H9 (cell line): ENCODE results near the gene GNA15. TPM values are rescaled to one million over a fixed set of nuclear protein-coding genes. Genes with fewer than 3 reads are reported as not detected.

Experiments used
- DNase-seq: peaks from one replicate; pipeline ENCODE4 v3.0.0-alpha.2; 2017
- H2AFZ ChIP-seq: one replicate; pipeline ENCODE4 v1.6.1; 2013; ENCODE audit warnings: mild to moderate bottlenecking, low read length, control low read depth, moderate library complexity
- H2AK5ac ChIP-seq: 2 replicates; pipeline ENCODE4 v1.6.1; 2013; ENCODE audit warnings: low read length, control low read depth, mixed read lengths; ENCODE audit not compliant: insufficient read length
- H2BK120ac ChIP-seq: one replicate; pipeline ENCODE4 v1.6.1; 2013; ENCODE audit warnings: low read depth, mild to moderate bottlenecking, low read length, control low read depth, inconsistent platforms; ENCODE audit not compliant: poor library complexity, severe bottlenecking
- H2BK12ac ChIP-seq: 2 replicates; pipeline ENCODE4 v1.6.1; 2013; ENCODE audit warnings: low read length, control low read depth, mixed read lengths, low read depth; ENCODE audit not compliant: insufficient read length
- H2BK15ac ChIP-seq: 2 replicates; pipeline ENCODE4 v1.6.1; 2013; ENCODE audit warnings: low read depth, low read length, control low read depth
- H2BK20ac ChIP-seq: one replicate; pipeline ENCODE4 v1.6.1; 2013; ENCODE audit warnings: low read depth, mild to moderate bottlenecking, low read length, control low read depth, inconsistent platforms; ENCODE audit not compliant: poor library complexity, severe bottlenecking
- H2BK5ac ChIP-seq: 2 replicates; pipeline ENCODE4 v1.6.1; 2013; ENCODE audit warnings: low read length, control low read depth, mixed read lengths; ENCODE audit not compliant: insufficient read length
- H3K14ac ChIP-seq: 2 replicates; pipeline ENCODE4 v1.6.1; 2013; ENCODE audit warnings: low read length, control low read depth; ENCODE audit not compliant: insufficient read depth
- H3K18ac ChIP-seq: 2 replicates; pipeline ENCODE4 v1.6.1; 2013; ENCODE audit warnings: low read depth, mild to moderate bottlenecking, mixed read lengths, low read length, control low read depth; ENCODE audit not compliant: insufficient read length
- H3K23ac ChIP-seq: 2 replicates; pipeline ENCODE4 v1.6.1; 2013; ENCODE audit warnings: low read length, control low read depth, mixed read lengths, low read depth; ENCODE audit not compliant: insufficient read length
- H3K23me2 ChIP-seq: 2 replicates; pipeline ENCODE4 v1.6.1; 2013; ENCODE audit warnings: low read depth, mild to moderate bottlenecking, mixed read lengths, low read length, control low read depth; ENCODE audit not compliant: insufficient read length, poor library complexity, severe bottlenecking
- H3K27ac ChIP-seq: 2 replicates; pipeline ENCODE4 v1.5.1; 2013; ENCODE audit warnings: low read length, control low read depth, mixed read lengths, low read depth; ENCODE audit not compliant: insufficient read length
- H3K27me3 ChIP-seq: 2 replicates; pipeline ENCODE4 v1.6.1; 2013; ENCODE audit warnings: low read length, control low read depth, inconsistent platforms; ENCODE audit not compliant: insufficient read depth
- H3K4ac ChIP-seq: 2 replicates; pipeline ENCODE4 v1.6.1; 2013; ENCODE audit warnings: low read depth, mild to moderate bottlenecking, control low read depth, inconsistent platforms, low read length, moderate library complexity
- H3K4me1 ChIP-seq: 2 replicates; pipeline ENCODE4 v1.6.1; 2013; ENCODE audit warnings: low read length, control low read depth, inconsistent platforms; ENCODE audit not compliant: insufficient read depth
- H3K4me2 ChIP-seq: 2 replicates; pipeline ENCODE4 v1.6.1; 2013; ENCODE audit warnings: low read length, control low read depth, mixed read lengths; ENCODE audit not compliant: insufficient read length, insufficient read depth
- H3K56ac ChIP-seq: 2 replicates; pipeline ENCODE4 v1.6.1; 2013; ENCODE audit warnings: low read depth, mild to moderate bottlenecking, mixed read lengths, low read length, control low read depth; ENCODE audit not compliant: insufficient read length
- H3K79me1 ChIP-seq: 2 replicates; pipeline ENCODE4 v1.6.1; 2013; ENCODE audit warnings: low read depth, mild to moderate bottlenecking, moderate library complexity, low read length, control low read depth, inconsistent platforms; ENCODE audit not compliant: insufficient read depth, poor library complexity, severe bottlenecking
- H3K79me2 ChIP-seq: 2 replicates; pipeline ENCODE4 v1.6.1; 2013; ENCODE audit warnings: low read length, control low read depth, inconsistent platforms; ENCODE audit not compliant: insufficient read depth
- H3K9ac ChIP-seq: 2 replicates; pipeline ENCODE4 v1.6.1; 2013; ENCODE audit warnings: low read length, control low read depth, mixed read lengths; ENCODE audit not compliant: insufficient read length; ENCODE audit errors: extremely low read depth
- H3K9me3 ChIP-seq: one replicate; pipeline ENCODE4 v1.6.1; 2013; ENCODE audit warnings: low read depth, low read length, inconsistent platforms; ENCODE audit not compliant: control insufficient read depth
- H3T11ph ChIP-seq: one replicate; pipeline ENCODE4 v1.6.1; 2013; ENCODE audit warnings: mild to moderate bottlenecking, low read length, control low read depth, inconsistent platforms
- H4K20me1 ChIP-seq: one replicate; pipeline ENCODE4 v1.6.1; 2013; ENCODE audit not compliant: control insufficient read depth, insufficient read length, insufficient read depth
- H4K5ac ChIP-seq: 2 replicates; pipeline ENCODE4 v1.6.1; 2013; ENCODE audit warnings: low read depth, mild to moderate bottlenecking, mixed read lengths, low read length, control low read depth; ENCODE audit not compliant: insufficient read length
- H4K8ac ChIP-seq: replicated peaks from 2 replicates; pipeline ENCODE4 v1.6.1; 2013; ENCODE audit warnings: low read length, control low read depth, mixed read lengths, low read depth; ENCODE audit not compliant: insufficient read length
- H4K91ac ChIP-seq: 2 replicates; pipeline ENCODE4 v1.6.1; 2013; ENCODE audit warnings: low read depth, mild to moderate bottlenecking, moderate library complexity, mixed read lengths, low read length, control low read depth; ENCODE audit not compliant: insufficient read length
- H3K27ac Mint-ChIP-seq, 3 experiments: 2 replicates in 2 of 3; 3 replicates in 1 of 3; pipeline ENCODE4 v1.8.0; 2020 to 2021; ENCODE audit warnings: mixed read lengths in 3 of 3, mild to moderate bottlenecking in 1 of 3, moderate library complexity in 1 of 3
- H3K27me3 Mint-ChIP-seq: 2 replicates; pipeline ENCODE4 v1.8.0; 2021; ENCODE audit warnings: low read depth, mild to moderate bottlenecking, moderate library complexity, mixed read lengths
- H3K36me3 Mint-ChIP-seq, 3 experiments: 2 replicates in 2 of 3; 3 replicates in 1 of 3; pipeline ENCODE4 v1.8.0; 2020 to 2021; ENCODE audit warnings: low read depth in 3 of 3, mixed read lengths in 3 of 3; ENCODE audit not compliant: insufficient read depth in 1 of 3
- H3K4me1 Mint-ChIP-seq, 2 experiments: 2 replicates each; pipeline ENCODE4 v1.8.0; 2020; ENCODE audit warnings: mixed read lengths in 2 of 2
- H3K4me3 Mint-ChIP-seq, 2 experiments: 2 replicates in 1 of 2; 3 replicates in 1 of 2; pipeline ENCODE4 v1.8.0; 2020 to 2021; ENCODE audit warnings: mild to moderate bottlenecking in 2 of 2, mixed read lengths in 2 of 2, moderate library complexity in 1 of 2
- H3K9me3 Mint-ChIP-seq, 2 experiments: 2 replicates in 1 of 2; 3 replicates in 1 of 2; pipeline ENCODE4 v1.8.0; 2020; ENCODE audit warnings: mild to moderate bottlenecking in 2 of 2, mixed read lengths in 2 of 2, moderate library complexity in 1 of 2
- CTCF ChIP-seq: fragments of 200-600 bp; sonication (generic); conservative IDR thresholded peaks from 3 replicates; pipeline ENCODE4 v1.8.0; 2021; ENCODE audit warnings: antibody characterized with exemption, mild to moderate bottlenecking
- WGBS: extraction: QIAGEN DNeasy Blood & Tissue Kit; methylation state at CpG from one replicate; pipeline ENCODE4 v1.1.7; 2013; ENCODE audit warnings: missing lambda C conversion rate, low lambda C conversion rate, mixed read lengths; ENCODE audit not compliant: insufficient read length; ENCODE audit errors: extremely low coverage; 5-methylcytosine and 5-hydroxymethylcytosine counted together
- total RNA-seq: library from RNA; stranded (reverse); gene quantifications from 2 replicates; pipeline ENCODE4 v1.2.1, GENCODE V29; 2021

The GNA15 gene
- total RNA-seq, 1 experiment from 2014 or later: not detected

DNA sequence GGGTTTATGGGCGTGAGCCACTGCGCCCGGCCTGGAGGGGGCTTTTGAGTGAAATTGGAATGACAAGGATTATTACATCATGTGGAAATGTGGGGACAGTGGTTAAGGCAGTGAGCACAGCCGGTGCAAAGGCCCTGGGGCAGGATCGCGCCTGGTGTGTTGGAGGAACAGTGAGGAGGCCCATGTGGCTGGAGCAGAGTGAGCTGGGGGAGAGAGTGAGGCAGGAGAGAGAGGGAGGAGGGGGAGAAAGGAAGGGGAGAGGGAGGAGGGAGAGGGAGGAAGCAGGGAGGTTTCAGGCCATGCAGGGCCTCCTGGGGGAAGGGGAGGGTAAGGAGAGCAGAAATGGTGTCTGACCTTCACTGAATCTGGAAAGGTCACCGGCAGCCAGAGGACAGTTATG, 77.3 kb downstream of the GNA15 start:
- Mint-ChIP-seq H3K4me3 (no peak overlapping the region), H3K36me3 (peaks cover 4 to 14% (median 6%) of the 10 kb centered on the region in 3 experiments; a peak in 4 of 7 replicates), H3K9me3 (no peaks in the 10 kb centered on the region), H3K27ac (no peak overlapping the region; a peak in 1 of 7 replicates), H3K27me3 (peaks cover 8% of the 10 kb centered on the region), H3K4me1 (peaks cover 3 to 6% of the 10 kb centered on the region in 2 experiments)
- Histone ChIP-seq H3K9me3 (no peaks in the 10 kb centered on the region), H4K5ac (no peak overlapping the region), H3K27ac (no peak overlapping the region), H4K91ac (no peak overlapping the region), H2AK5ac (no peak overlapping the region), H3K27me3 (no peaks in the 10 kb centered on the region), H2BK12ac (no peak overlapping the region), H3K79me1 (no peaks in the 10 kb centered on the region), H3K14ac (no peak overlapping the region), H2AFZ (no peak overlapping the region), H3K4me1 (no peaks in the 10 kb centered on the region), H3K56ac (no peak overlapping the region), H3K9ac (no peak overlapping the region), H3K79me2 (no peaks in the 10 kb centered on the region), H2BK120ac (no peak overlapping the region), H2BK5ac (no peak overlapping the region), H4K20me1 (peaks cover 2% of the 10 kb centered on the region), H2BK15ac (no peak overlapping the region), H2BK20ac (no peak overlapping the region), H3K23me2 (no peaks in the 10 kb centered on the region), H3K18ac (no peak overlapping the region), H3K23ac (no peak overlapping the region), H3T11ph (no peak overlapping the region), H3K4me2 (no peak overlapping the region), H4K8ac (no peak overlapping the region), H3K4ac (no peak overlapping the region)
- WGBS: no CpG with 5 or more reads among the region's 7 CpGs
- no peak for DNase-seq
- TF ChIP-seq CTCF: no peak

Other genes with a start within 250 kb of the GNA15 start
- 7.8 and 8.8 TPM in 2 replicates for gene ZNF57, start 235.1 kb upstream of the GNA15 start, total RNA-seq
- 4.3 and 4.6 TPM in 2 replicates for gene ZNF77, start 191.1 kb upstream of the GNA15 start, total RNA-seq
- gene TLE6, start 158.5 kb upstream of the GNA15 start, total RNA-seq: 1.1 and 1.7 TPM in 2 replicates
- 3.1 and 4.2 TPM in 2 replicates for gene TLE2, start 106.8 kb upstream of the GNA15 start, total RNA-seq
- gene TLE5, start 73.5 kb upstream of the GNA15 start, total RNA-seq: 218 and 221 TPM in 2 replicates
- 23.1 and 24.0 TPM in 2 replicates for gene GNA11, start 41.7 kb upstream of the GNA15 start, total RNA-seq
- gene S1PR4, start 42.7 kb downstream of the GNA15 start, total RNA-seq: not detected in 2 replicates
- 94.8 and 100 TPM in 2 replicates for gene NCLN, start 49.9 kb downstream of the GNA15 start, total RNA-seq
- gene CELF5, start 88.6 kb downstream of the GNA15 start, total RNA-seq: 4.8 TPM in 2 replicates
- 5.6 and 8.0 TPM in 2 replicates for gene NFIC, start 230.6 kb downstream of the GNA15 start, total RNA-seq